ENCODE data around the gene SPRY2. TPM values are rescaled to one million over a fixed set of nuclear protein-coding genes. Genes with fewer than 3 reads are reported as not detected.

Gene SPRY2, protein sequence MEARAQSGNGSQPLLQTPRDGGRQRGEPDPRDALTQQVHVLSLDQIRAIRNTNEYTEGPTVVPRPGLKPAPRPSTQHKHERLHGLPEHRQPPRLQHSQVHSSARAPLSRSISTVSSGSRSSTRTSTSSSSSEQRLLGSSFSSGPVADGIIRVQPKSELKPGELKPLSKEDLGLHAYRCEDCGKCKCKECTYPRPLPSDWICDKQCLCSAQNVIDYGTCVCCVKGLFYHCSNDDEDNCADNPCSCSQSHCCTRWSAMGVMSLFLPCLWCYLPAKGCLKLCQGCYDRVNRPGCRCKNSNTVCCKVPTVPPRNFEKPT
- under 1 TPM; 0.21 to 0.22 TPM for total RNA-seq

DNA sequence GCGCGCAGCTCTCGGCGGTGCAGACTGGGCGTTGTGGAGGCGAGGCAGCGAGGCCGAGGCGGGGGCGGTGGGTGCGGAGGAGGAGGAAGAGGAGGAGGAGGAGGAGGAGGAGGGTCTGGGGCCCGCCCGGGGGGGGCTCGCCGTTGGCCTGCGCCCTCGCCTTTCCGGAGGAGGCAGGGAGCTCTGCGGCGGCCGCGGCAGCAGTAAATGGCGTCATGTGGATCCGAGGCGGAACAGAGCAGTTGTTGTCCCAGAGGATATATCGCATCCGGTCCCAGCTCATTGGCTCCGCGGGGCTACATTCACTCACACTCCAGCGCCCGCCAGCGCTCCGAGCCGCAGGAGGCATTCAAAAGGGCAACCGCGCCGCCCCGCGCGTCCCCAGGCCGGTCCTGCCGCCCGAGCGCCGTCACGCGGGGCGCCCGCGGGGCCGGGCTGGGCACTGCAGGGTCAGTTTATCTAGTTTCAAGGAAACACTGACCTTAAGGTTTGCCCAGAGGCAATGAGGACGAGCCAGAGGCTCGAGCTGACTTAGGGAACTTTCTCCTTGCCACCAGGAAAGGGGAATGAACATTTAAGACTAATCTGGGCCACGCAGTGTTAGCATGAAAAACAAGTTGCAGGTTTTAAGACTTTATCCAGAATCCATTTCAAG, at the start of gene SPRY2:
SPRY2 (minus strand) TSS at position 26 of the 655 bp plus-strand sequence. CDS start 3,421 bp downstream, outside the sequence.
- Mint-ChIP-seq H3K4me1 (ENCODE audit: low read depth) (peaks cover 13% of the 10 kb centered on the region), H3K4me3 (peak within 1 kb of the TSS; percentile 64 to 77), H3K36me3 (ENCODE audit: insufficient read depth in 2 of 2) (peaks cover 0 to 1% of the 10 kb centered on the region in 2 donors), H3K9me3 (no peaks in the 10 kb centered on the region), H3K27me3 (ENCODE audit: low read depth) (peaks cover 42% of the 10 kb centered on the region), H3K27ac (no peak within 1 kb of the TSS)
- ATAC-seq (replicated peaks in 1 of 2), result peak; percentile 56 to 59
- DNase-seq, result peak; percentile 41 to 55

DNA sequence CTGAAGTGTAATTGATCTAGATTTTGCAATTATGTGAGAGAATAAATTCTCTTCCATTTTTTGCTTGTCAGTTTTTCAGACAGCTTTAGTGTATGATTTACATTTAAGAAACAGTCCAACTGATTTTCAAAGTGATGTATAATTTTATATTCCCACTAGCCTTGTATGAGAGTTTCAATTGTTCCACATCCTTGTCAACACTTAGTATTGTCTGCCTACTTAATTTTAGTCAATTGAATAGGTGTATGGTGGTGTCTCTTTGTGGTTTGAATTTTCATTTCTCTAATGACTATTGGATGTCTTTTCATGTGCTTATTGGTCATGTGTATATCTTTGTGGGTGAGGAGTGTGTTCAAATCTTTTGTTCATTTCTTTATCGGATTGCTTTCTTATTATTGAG, 49.4 kb upstream of the SPRY2 start:
- DNase-seq, result no peak
- no peaks in the 10 kb centered on the region for H3K36me3 Mint-ChIP-seq (ENCODE audit: insufficient read depth in 2 of 2)

DNA sequence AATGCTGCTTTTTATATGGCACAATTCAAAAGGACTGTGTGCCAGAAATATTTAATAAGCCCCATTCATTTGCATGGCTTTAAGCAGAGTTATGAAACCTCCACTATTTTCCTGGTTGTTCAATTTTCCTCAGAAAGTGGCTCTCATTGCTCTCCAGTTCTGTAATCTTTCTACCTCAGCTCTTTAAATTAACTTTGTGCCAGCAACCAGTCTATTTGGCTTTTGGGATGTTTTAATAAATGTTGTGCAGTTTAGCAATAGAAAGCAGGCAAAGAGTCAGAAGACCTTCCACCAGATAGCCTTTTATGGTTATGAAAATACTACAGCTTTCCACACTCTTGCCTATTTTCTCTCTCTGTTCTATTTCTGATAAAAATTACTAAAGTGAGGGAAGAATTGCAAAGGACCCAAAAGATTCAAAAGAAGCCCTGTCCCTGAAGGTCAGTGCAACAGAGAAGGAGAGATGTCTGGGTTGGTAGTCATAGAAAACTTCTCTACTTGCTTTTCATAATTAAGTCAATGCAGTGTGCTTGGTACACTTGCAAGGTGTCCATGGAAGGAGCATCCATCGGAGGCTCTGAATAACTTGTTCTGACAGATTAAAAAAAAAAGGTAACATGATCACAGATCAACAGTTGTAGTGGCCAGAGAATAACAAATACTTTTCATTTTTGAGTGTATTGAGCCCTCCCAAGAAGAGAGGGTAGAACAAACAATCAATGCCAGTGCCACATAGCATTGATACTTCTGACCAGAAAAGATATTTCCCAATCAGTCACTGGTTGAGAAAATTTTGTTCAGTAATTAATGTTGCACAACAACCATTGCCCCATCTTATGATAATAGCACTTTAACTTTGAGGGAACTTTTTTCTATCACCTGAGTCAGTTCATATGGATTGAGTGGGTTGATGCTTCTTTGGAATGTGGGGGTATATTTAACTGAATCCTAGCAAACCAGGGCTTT, 48.4 kb upstream of the SPRY2 start:
- Mint-ChIP-seq H3K36me3 (ENCODE audit: insufficient read depth in 2 of 2) (no peaks in the 10 kb centered on the region), H3K4me3 (no peak overlapping the region), H3K9me3 (peaks cover 0 to 2% of the 10 kb centered on the region in 2 donors), H3K27ac (no peak overlapping the region), H3K4me1 (ENCODE audit: low read depth) (peaks cover 6% of the 10 kb centered on the region), H3K27me3 (ENCODE audit: low read depth) (no peaks in the 10 kb centered on the region)
- DNase-seq (no peak), ATAC-seq (replicated peaks in 1 of 2) (no peak)

More for the DNA sequence above, 49.4 kb upstream of the SPRY2 start:
- H3K27me3 Mint-ChIP-seq (ENCODE audit: low read depth), result no peaks in the 10 kb centered on the region
- H3K9me3 Mint-ChIP-seq, result peaks cover 0 to 2% of the 10 kb centered on the region in 2 donors
- H3K27ac Mint-ChIP-seq, result no peak overlapping the region
- H3K4me3 Mint-ChIP-seq, result no peak overlapping the region
- ATAC-seq (replicated peaks in 1 of 2), result no peak
- H3K4me1 Mint-ChIP-seq (ENCODE audit: low read depth), result peaks cover 6% of the 10 kb centered on the region

DNA sequence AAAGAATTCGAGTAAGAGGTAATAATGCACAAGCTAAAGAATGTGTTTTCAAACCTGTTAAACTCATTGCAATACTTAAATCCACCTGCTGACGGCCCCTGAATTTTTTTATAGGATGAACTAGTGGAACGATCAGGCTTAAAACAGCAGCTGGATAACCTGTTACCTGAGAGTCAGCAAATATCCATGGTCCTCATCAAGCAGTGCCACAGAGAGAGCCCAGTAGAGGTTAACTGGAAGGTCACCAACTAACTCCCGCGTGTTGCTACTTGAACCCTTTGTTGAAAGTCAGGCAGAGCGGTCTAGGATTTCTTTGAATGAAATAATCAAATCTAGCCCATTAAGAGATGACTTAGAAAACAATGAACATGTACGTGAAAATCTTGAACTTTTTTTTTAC, 47.6 kb upstream of the SPRY2 start:
- no peaks in the 10 kb centered on the region for H3K27me3 Mint-ChIP-seq (ENCODE audit: low read depth)
- peaks cover 6% of the 10 kb centered on the region for H3K4me1 Mint-ChIP-seq (ENCODE audit: low read depth)
- H3K9me3 Mint-ChIP-seq, result peaks cover 0 to 2% of the 10 kb centered on the region in 2 donors
- DNase-seq (no peak), ATAC-seq (replicated peaks in 1 of 2) (no peak)
- no peaks in the 10 kb centered on the region for H3K36me3 Mint-ChIP-seq (ENCODE audit: insufficient read depth in 2 of 2)
- no peak overlapping the region for H3K27ac Mint-ChIP-seq
- H3K4me3 Mint-ChIP-seq, result no peak overlapping the region

DNA sequence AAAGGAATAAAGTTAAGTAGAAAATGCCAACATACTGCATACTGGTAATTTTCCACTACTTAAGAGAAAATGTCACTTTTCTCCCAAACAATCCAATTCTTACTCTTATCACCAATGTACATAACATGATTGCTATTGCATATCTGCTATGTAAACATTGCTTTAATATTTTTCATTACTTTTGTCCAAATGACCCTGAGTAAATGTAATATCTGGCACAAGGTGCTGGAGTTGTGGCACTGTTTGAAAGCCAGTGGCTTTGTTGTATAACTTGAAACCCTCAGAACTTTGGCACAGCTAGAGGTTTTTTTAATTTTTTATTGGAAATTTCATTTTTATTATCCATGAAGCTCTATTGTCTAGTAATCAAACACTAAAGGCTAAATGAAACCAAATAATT, 45.7 kb upstream of the SPRY2 start:
- Mint-ChIP-seq H3K9me3 (no peaks in the 10 kb centered on the region), H3K36me3 (ENCODE audit: insufficient read depth in 2 of 2) (no peaks in the 10 kb centered on the region), H3K27ac (no peak overlapping the region), H3K4me3 (no peak overlapping the region), H3K4me1 (ENCODE audit: low read depth) (peaks cover 6% of the 10 kb centered on the region), H3K27me3 (ENCODE audit: low read depth) (no peaks in the 10 kb centered on the region)
- DNase-seq (no peak), ATAC-seq (replicated peaks in 1 of 2) (no peak)

DNA sequence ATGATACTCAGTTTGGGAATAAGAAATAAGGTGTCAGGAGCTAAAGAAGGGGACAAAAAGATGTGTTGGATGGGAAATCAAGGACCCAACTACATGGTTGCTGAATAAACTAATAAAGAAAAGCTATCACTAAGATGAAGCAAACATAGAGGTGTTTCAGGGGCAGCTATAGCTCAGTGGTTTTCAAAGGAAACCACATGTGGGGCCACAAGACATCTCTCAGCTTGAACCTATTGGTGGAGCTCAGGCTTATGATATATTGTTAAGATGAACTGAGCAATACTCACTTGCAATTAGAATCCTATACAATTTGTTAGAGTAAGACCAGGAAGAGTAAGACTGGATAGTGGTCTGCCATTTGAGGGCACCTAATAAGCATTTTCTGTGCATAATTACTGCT, 45.1 kb upstream of the SPRY2 start:
- Mint-ChIP-seq H3K9me3 (no peaks in the 10 kb centered on the region), H3K27me3 (ENCODE audit: low read depth) (no peaks in the 10 kb centered on the region), H3K4me3 (no peak overlapping the region), H3K4me1 (ENCODE audit: low read depth) (peaks cover 6% of the 10 kb centered on the region), H3K27ac (no peak overlapping the region), H3K36me3 (ENCODE audit: insufficient read depth in 2 of 2) (no peaks in the 10 kb centered on the region)
- ATAC-seq (replicated peaks in 1 of 2) (no peak), DNase-seq (no peak)

DNA sequence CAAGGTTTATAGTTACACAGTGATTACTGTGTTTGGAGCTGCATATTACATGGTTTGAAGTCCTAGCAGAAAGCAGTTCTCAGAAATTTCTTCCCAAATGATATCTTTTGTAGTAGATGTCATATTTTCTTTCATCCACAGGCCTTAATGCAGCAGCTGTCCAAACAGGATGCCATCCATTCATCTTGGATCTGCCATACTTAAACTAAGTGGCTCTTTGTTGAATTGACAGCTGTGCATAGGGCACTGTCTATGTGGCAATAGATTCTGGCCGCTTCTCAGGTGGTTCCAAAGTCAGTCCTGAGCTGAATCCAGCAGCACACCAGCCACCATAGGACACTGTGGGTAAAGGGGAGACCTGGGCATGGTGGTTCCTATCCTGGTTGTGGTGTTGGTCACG, 41.6 kb upstream of the SPRY2 start:
- DNase-seq, result no peak
- Mint-ChIP-seq H3K27ac (no peak overlapping the region), H3K9me3 (no peaks in the 10 kb centered on the region), H3K4me1 (ENCODE audit: low read depth) (peaks cover 6% of the 10 kb centered on the region), H3K4me3 (no peak overlapping the region), H3K27me3 (ENCODE audit: low read depth) (no peaks in the 10 kb centered on the region), H3K36me3 (ENCODE audit: insufficient read depth in 2 of 2) (no peaks in the 10 kb centered on the region)
- ATAC-seq (replicated peaks in 1 of 2), result no peak

DNA sequence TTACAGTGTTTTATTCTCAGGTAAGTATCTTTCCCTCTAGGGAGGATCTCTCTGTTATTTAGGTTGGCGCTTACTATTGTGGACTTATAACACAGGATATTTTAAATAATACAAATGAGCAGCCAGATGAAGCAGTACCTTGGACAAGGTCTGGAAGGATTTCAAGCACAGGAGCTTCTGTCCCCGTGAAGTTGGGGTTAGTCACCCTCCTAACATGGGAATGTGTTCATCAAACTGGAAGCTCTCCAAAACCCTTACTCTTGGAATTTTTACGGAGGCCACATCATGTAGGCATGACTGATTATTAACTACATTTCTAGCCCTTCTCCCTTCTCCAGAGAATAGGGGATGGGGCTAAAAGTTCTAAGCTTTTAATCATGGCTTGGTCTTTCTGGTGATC, 38.3 kb upstream of the SPRY2 start:
- Mint-ChIP-seq H3K4me3 (no peak overlapping the region), H3K27me3 (ENCODE audit: low read depth) (no peaks in the 10 kb centered on the region), H3K36me3 (ENCODE audit: insufficient read depth in 2 of 2) (no peaks in the 10 kb centered on the region), H3K27ac (no peak overlapping the region), H3K4me1 (ENCODE audit: low read depth) (no peaks in the 10 kb centered on the region), H3K9me3 (no peaks in the 10 kb centered on the region)
- ATAC-seq (replicated peaks in 1 of 2) (no peak), DNase-seq (no peak)

DNA sequence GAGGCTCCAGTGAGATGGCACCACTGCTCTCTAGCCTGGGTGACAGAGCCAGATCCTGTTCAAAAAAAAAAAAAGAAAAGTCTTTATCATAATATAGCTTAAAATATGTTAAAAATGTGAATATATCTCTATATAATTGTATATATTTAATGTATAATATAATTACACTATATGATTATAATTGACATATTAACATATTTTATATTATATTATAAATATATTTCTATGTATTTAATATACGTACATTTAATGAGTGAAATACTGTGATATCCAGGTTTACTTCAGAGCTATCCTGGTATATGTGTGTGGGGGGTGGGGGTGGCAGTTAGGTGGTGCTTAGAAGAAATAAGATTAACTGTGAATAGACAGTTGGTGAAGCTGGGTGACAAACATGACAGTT, 35.6 kb upstream of the SPRY2 start:
- no peaks in the 10 kb centered on the region for H3K27me3 Mint-ChIP-seq (ENCODE audit: low read depth)
- H3K4me1 Mint-ChIP-seq (ENCODE audit: low read depth), result no peaks in the 10 kb centered on the region
- ATAC-seq (replicated peaks in 1 of 2) (no peak), DNase-seq (no peak)
- H3K4me3 Mint-ChIP-seq, result no peak overlapping the region
- no peak overlapping the region for H3K27ac Mint-ChIP-seq
- no peaks in the 10 kb centered on the region for H3K36me3 Mint-ChIP-seq (ENCODE audit: insufficient read depth in 2 of 2)
- no peaks in the 10 kb centered on the region for H3K9me3 Mint-ChIP-seq

DNA sequence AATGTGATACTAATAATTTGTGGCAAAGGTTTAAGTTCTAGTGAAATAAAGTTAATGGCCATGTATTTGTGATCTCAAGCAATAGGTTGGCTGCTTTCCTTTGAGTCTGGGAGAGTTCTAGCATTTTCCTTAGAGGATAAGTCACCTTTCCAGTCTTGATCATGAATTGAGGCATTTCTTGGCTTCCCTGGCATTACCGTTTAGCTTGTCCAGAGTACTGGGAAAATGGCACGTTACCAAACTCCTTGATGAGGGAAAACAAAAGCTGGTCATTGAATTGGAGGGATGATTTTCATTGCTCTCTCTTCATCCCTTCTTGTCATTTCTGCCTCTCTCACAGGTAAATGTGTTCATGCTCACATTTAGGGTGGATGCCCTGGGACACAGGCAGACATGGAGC, 34.0 kb upstream of the SPRY2 start:
- DNase-seq (no peak), ATAC-seq (replicated peaks in 1 of 2) (no peak)
- H3K27me3 Mint-ChIP-seq (ENCODE audit: low read depth), result no peaks in the 10 kb centered on the region
- H3K4me1 Mint-ChIP-seq (ENCODE audit: low read depth), result no peaks in the 10 kb centered on the region
- no peak overlapping the region for H3K27ac Mint-ChIP-seq
- no peak overlapping the region for H3K4me3 Mint-ChIP-seq
- H3K9me3 Mint-ChIP-seq, result no peaks in the 10 kb centered on the region
- no peaks in the 10 kb centered on the region for H3K36me3 Mint-ChIP-seq (ENCODE audit: insufficient read depth in 2 of 2)

DNA sequence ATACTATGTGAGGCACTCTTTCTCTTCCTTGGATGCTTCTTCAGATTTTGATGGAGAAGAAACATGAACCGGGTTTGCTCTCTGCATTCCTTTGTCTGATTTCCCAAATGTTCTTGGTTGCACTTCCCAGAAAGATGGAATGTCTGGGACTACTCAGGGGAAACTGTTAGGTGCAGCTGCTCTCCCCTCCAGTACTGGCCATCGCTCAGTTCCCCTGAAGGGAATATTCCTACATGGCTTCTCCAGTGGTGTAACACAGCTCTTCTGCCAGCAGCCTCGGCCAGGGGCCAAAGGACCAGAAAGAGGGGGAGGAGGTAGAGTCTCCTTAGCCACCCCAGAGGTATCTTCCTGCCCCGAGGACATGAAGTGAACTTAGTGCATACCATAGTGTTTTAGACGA, 33.5 kb upstream of the SPRY2 start:
- no peak for ATAC-seq (replicated peaks in 1 of 2)
- no peak overlapping the region for H3K27ac Mint-ChIP-seq

DNA sequence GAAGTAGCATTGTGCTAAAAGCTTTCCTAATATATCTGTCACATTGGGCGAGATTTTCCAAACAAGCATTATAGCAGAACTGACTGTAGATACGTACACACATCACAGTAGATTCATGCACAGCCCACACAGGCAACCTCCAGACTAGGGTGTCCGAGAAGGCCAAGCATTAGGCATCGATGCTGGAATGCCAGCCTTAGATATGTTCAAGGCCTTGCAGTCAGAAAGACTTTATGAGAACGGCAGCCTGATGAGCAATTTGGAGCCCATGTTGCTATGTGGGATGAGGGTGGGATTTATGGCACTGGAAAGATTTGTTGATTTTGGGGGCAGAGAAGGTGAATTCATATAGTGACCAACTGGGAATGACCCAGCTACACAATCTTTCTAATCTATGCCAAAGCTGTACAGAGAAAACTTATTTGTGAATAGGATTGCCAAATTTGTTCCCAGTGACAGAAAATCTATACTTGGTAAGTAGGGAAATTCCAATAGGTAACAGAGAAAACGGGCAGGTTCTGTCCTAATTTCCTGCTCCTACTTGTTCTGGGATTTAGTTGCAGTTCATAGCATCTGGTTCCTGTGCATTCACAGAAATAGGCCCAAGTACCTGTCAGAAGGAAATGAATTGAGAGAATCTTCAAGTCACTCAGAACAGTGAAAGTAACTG, 31.0 kb upstream of the SPRY2 start:
- Mint-ChIP-seq H3K27me3 (ENCODE audit: low read depth) (no peaks in the 10 kb centered on the region), H3K9me3 (no peaks in the 10 kb centered on the region), H3K36me3 (ENCODE audit: insufficient read depth in 2 of 2) (no peaks in the 10 kb centered on the region), H3K4me3 (no peak overlapping the region), H3K27ac (no peak overlapping the region), H3K4me1 (ENCODE audit: low read depth) (no peaks in the 10 kb centered on the region)
- ATAC-seq (replicated peaks in 1 of 2), result no peak
- DNase-seq, result no peak

More for the DNA sequence above, 33.5 kb upstream of the SPRY2 start:
- no peaks in the 10 kb centered on the region for H3K27me3 Mint-ChIP-seq (ENCODE audit: low read depth)
- H3K4me1 Mint-ChIP-seq (ENCODE audit: low read depth), result no peaks in the 10 kb centered on the region
- no peaks in the 10 kb centered on the region for H3K36me3 Mint-ChIP-seq (ENCODE audit: insufficient read depth in 2 of 2)
- H3K9me3 Mint-ChIP-seq, result no peaks in the 10 kb centered on the region
- no peak overlapping the region for H3K4me3 Mint-ChIP-seq
- no peak for DNase-seq

All from activated T-cell treated with anti-CD3 and anti-CD28 coated beads, Interleukin-2, amount 50 U/mL, for 72 hours (primary cell).